Ishikawa (cell line): Measurements from ENCODE around the gene LRRC47.

Experiments
- CEBPB ChIP-seq: IDR thresholded peaks from 2 replicates; pipeline ENCODE4 v1.6.1; 2012
- CREB1 ChIP-seq: IDR thresholded peaks from 2 replicates; pipeline ENCODE4 v1.6.1; 2012; ENCODE audit warnings: low read depth
- EGR1 ChIP-seq: IDR thresholded peaks from 2 replicates; pipeline ENCODE4 v1.6.1; 2012
- EP300 ChIP-seq: IDR thresholded peaks from 2 replicates; pipeline ENCODE4 v1.6.1; 2012; ENCODE audit warnings: borderline replicate concordance
- FOXM1 ChIP-seq: IDR thresholded peaks from 2 replicates; pipeline ENCODE4 v1.6.1; 2012; ENCODE audit warnings: low read depth, borderline replicate concordance
- NFIC ChIP-seq: IDR thresholded peaks from 2 replicates; pipeline ENCODE4 v1.6.1; 2012
- RAD21 ChIP-seq: IDR thresholded peaks from 2 replicates; pipeline ENCODE4 v1.6.1; 2012; ENCODE audit warnings: low read depth
- TAF1 ChIP-seq: IDR thresholded peaks from 2 replicates; pipeline ENCODE4 v1.6.1; 2012; ENCODE audit warnings: low read depth, mild to moderate bottlenecking
- TCF12 ChIP-seq: IDR thresholded peaks from 2 replicates; pipeline ENCODE4 v1.6.1; 2012; ENCODE audit warnings: low read depth
- TEAD4 ChIP-seq: IDR thresholded peaks from 2 replicates; pipeline ENCODE4 v1.6.1; 2012
- YY1 ChIP-seq: IDR thresholded peaks from 2 replicates; pipeline ENCODE4 v1.6.1; 2012; ENCODE audit warnings: low read depth
- ZBTB7A ChIP-seq: IDR thresholded peaks from 2 replicates; pipeline ENCODE4 v1.6.1; 2012; ENCODE audit warnings: low read depth
- TF ChIP-seq, protein P1 (sequence below): IDR thresholded peaks from 2 replicates; pipeline ENCODE4 v1.6.1; 2012
- TF ChIP-seq, protein P2 (sequence below): IDR thresholded peaks from 2 replicates; pipeline ENCODE4 v1.6.1; 2012
- TF ChIP-seq, protein P3 (sequence below): IDR thresholded peaks from 2 replicates; pipeline ENCODE4 v1.6.1; 2012; ENCODE audit warnings: low read depth, mild to moderate bottlenecking

Gene LRRC47

DNA sequence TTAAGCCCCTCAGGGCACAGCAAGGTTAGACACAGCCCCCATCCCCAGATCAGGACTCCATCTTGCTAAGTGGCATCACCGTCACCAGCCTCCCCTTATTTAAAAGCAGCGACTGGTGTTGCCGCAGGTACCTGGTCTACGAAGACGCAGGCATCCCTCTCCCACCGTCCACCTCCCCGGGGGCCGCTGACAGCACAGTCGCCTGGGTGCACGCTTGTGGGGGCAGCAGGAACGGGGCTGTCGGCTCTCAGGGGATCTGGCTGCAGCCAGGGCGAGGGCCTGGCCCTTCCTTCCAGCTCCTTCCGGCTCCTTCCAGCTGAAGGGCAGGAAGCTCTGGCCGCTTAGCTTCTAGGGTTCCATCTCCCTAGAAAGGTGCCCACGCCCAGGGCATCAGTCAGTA lies 61.7 kb downstream of the LRRC47 start:
- no peak for TF ChIP-seq EGR1

DNA sequence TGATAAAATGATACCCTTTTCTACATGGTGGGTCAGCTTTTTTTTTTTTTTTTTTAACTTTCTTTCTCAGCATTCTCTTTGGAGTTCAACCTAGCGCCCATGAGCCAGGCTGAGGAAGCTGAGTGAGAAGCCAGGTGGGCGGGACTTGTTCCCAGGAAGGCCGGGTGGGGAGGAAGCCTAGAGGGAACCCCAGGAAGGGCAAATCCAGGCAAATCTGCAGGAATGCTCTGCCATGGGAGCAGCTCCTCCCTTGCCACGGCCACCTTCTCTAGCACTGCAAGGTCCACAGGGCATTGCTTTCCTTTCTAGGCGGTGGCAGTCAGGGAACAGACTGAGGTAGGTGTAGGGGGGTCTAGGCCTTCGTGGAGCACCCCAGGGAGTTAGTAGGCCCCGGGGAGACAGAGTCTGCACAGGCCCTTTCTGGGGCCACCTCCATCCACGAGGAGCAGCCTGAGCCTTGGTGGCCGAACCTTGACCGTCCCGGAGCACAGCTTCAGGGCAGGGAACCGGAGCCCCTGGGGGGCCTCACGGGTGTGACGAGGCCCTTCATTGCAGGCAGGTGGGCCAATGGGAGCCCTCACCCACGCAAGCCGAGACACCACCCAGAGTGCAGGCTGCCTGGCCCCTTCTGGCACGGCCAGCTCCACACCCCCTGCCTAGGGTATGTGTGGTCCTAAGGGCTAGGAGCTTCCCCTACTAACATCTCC lies 62.3 kb downstream of the LRRC47 start:
- TF ChIP-seq TCF12, result no peak
- no peak for TF ChIP-seq TEAD4
- TF ChIP-seq, protein P1, sequence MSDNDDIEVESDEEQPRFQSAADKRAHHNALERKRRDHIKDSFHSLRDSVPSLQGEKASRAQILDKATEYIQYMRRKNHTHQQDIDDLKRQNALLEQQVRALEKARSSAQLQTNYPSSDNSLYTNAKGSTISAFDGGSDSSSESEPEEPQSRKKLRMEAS, result no peak
- no peak for TF ChIP-seq FOXM1
- TF ChIP-seq CEBPB, result no peak
- no peak for TF ChIP-seq CREB1
- no peak for TF ChIP-seq TAF1
- no peak for TF ChIP-seq EP300
- TF ChIP-seq, protein P2, sequence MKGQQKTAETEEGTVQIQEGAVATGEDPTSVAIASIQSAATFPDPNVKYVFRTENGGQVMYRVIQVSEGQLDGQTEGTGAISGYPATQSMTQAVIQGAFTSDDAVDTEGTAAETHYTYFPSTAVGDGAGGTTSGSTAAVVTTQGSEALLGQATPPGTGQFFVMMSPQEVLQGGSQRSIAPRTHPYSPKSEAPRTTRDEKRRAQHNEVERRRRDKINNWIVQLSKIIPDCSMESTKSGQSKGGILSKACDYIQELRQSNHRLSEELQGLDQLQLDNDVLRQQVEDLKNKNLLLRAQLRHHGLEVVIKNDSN, result no peak
- no peak for TF ChIP-seq EGR1
- TF ChIP-seq, protein P3, sequence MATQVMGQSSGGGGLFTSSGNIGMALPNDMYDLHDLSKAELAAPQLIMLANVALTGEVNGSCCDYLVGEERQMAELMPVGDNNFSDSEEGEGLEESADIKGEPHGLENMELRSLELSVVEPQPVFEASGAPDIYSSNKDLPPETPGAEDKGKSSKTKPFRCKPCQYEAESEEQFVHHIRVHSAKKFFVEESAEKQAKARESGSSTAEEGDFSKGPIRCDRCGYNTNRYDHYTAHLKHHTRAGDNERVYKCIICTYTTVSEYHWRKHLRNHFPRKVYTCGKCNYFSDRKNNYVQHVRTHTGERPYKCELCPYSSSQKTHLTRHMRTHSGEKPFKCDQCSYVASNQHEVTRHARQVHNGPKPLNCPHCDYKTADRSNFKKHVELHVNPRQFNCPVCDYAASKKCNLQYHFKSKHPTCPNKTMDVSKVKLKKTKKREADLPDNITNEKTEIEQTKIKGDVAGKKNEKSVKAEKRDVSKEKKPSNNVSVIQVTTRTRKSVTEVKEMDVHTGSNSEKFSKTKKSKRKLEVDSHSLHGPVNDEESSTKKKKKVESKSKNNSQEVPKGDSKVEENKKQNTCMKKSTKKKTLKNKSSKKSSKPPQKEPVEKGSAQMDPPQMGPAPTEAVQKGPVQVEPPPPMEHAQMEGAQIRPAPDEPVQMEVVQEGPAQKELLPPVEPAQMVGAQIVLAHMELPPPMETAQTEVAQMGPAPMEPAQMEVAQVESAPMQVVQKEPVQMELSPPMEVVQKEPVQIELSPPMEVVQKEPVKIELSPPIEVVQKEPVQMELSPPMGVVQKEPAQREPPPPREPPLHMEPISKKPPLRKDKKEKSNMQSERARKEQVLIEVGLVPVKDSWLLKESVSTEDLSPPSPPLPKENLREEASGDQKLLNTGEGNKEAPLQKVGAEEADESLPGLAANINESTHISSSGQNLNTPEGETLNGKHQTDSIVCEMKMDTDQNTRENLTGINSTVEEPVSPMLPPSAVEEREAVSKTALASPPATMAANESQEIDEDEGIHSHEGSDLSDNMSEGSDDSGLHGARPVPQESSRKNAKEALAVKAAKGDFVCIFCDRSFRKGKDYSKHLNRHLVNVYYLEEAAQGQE, result no peak
- no peak for TF ChIP-seq YY1
- no peak for TF ChIP-seq ZBTB7A
- no peak for TF ChIP-seq NFIC
- TF ChIP-seq RAD21, result no peak

DNA sequence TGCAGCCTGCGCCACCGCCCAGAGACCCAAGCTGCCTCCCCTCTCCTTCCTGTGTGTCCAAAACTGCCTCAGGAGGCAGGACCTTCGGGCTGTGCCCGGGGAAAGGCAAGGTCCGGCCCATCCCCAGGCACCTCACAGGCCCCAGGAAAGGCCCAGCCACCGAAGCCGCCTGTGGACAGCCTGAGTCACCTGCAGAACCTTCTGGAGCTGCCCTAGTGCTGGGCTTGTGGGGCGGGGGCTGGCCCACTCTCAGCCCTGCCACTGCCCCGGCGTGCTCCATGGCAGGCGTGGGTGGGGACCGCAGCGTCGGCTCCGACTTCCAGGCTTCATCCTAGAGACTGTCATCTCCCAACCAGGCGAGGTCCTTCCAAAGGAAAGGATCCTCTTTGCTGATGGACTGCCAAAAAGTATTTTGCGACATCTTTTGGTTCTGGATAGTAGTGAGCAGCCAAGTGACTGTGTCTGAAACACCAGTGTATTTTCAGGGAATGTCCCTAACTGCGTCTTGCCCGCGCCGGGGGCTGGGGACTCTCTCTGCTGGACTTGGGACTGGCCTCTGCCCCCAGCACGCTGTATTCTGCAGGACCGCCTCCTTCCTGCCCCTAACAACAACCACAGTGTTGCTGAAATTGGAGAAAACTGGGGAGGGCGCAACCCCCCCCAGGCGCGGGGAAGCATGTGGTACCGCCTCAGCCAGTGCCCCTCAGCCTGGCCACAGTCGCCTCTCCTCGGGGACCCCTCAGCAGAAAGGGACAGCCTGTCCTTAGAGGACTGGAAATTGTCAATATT lies 63.0 kb downstream of the LRRC47 start:
- TF ChIP-seq, protein P2, result no peak
- TF ChIP-seq EGR1 (no peak), ZBTB7A (no peak), YY1 (no peak), EP300 (no peak), RAD21 (no peak), TEAD4 (no peak), CEBPB (no peak), TAF1 (no peak), CREB1 (no peak), TCF12 (no peak)

DNA sequence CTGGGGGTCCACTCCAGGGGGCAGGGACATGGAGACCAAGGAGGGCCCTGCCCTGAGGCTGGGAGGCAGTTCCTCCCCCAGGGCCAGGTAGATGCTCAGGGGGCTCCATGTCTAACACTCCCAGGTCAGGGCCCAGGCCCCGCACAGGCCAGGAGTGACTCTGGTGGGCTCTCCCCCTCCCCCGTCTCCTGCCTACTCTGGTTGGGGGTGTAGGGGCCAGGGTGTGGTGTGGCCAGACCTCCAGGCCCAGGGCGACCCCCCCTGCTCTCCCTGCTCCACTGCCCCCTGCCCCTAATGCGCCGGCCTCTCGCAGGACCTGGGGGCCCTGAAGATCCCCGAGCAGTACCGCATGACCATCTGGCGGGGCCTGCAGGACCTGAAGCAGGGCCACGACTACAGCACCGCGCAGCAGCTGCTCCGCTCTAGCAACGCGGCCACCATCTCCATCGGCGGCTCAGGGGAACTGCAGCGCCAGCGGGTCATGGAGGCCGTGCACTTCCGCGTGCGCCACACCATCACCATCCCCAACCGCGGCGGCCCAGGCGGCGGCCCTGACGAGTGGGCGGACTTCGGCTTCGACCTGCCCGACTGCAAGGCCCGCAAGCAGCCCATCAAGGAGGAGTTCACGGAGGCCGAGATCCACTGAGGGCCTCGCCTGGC lies 63.7 kb downstream of the LRRC47 start:
- no peak for TF ChIP-seq ZBTB7A
- TF ChIP-seq CEBPB, result no peak
- no peak for TF ChIP-seq EGR1
- TF ChIP-seq, protein P2, result no peak
- TF ChIP-seq NFIC, result no peak
- TF ChIP-seq, protein P1, result no peak
- no peak for TF ChIP-seq EP300
- no peak for TF ChIP-seq YY1
- no peak for TF ChIP-seq CREB1
- TF ChIP-seq TCF12, result no peak
- no peak for TF ChIP-seq TEAD4
- TF ChIP-seq TAF1, result no peak
- TF ChIP-seq FOXM1, result no peak
- TF ChIP-seq, protein P3, result no peak
- TF ChIP-seq RAD21, result no peak
